Measurements from ENCODE around the gene VAT1L.

VAT1L gene

GRCh38 chr16:77834635-77835540 lies 46.5 kb downstream of the VAT1L start:
- no peak overlapping the region for H3K4me3 ChIP-seq (ENCODE audit: low read depth, low read length)
- peaks cover 6% of the 10 kb centered on the region for H3K4me1 ChIP-seq (ENCODE audit: control insufficient read depth, insufficient read depth, low read length, unreplicated experiment)
- no peaks in the 10 kb centered on the region for H3K36me3 ChIP-seq (ENCODE audit: insufficient read depth, low read length)
- H3K79me2 ChIP-seq (ENCODE audit: control insufficient read depth, insufficient read depth, low read length, unreplicated experiment) = no peaks in the 10 kb centered on the region
- H2AFZ ChIP-seq (ENCODE audit: low read length, unreplicated experiment) = no peak overlapping the region
- H3K27me3 ChIP-seq (ENCODE audit: insufficient read depth, low read length) = no peaks in the 10 kb centered on the region
- H3K27ac ChIP-seq (ENCODE audit: low read depth, low read length) = no peak overlapping the region

- H3K27ac ChIP-seq (ENCODE audit: low read depth, low read length) = no peak overlapping the region
- no peak overlapping the region for H2AFZ ChIP-seq (ENCODE audit: low read length, unreplicated experiment)
- no peaks in the 10 kb centered on the region for H3K36me3 ChIP-seq (ENCODE audit: insufficient read depth, low read length)
- H3K79me2 ChIP-seq (ENCODE audit: control insufficient read depth, insufficient read depth, low read length, unreplicated experiment) = no peaks in the 10 kb centered on the region
- H3K27me3 ChIP-seq (ENCODE audit: insufficient read depth, low read length) = 0 out of 2 replicates have a peak, but pooled peaks cover 5% of the 10 kb centered on the region
- peaks cover 6% of the 10 kb centered on the region for H3K4me1 ChIP-seq (ENCODE audit: control insufficient read depth, insufficient read depth, low read length, unreplicated experiment)
- no peak overlapping the region for H3K4me3 ChIP-seq (ENCODE audit: low read depth, low read length)
These were observed 48.4 kb downstream of the VAT1L start for GRCh38 chr16:77836801-77837200.

- no peaks in the 10 kb centered on the region for H3K36me3 ChIP-seq (ENCODE audit: insufficient read depth, low read length)
- H3K4me1 ChIP-seq (ENCODE audit: control insufficient read depth, insufficient read depth, low read length, unreplicated experiment) = peaks cover 6% of the 10 kb centered on the region
- H3K4me3 ChIP-seq (ENCODE audit: low read depth, low read length) = no peak overlapping the region
- H3K27ac ChIP-seq (ENCODE audit: low read depth, low read length) = no peak overlapping the region
- H3K27me3 ChIP-seq (ENCODE audit: insufficient read depth, low read length) = 0 out of 2 replicates have a peak, but pooled peaks cover 5% of the 10 kb centered on the region
- H2AFZ ChIP-seq (ENCODE audit: low read length, unreplicated experiment) = no peak overlapping the region
- no peaks in the 10 kb centered on the region for H3K79me2 ChIP-seq (ENCODE audit: control insufficient read depth, insufficient read depth, low read length, unreplicated experiment)
These were observed 50.4 kb downstream of the VAT1L start for GRCh38 chr16:77838597-77839255.

- H3K27ac ChIP-seq (ENCODE audit: low read depth, low read length) = no peak overlapping the region
These were observed 51.7 kb downstream of the VAT1L start for GRCh38 chr16:77840093-77840492.

GRCh38 chr16:77840673-77841501 lies 52.5 kb downstream of the VAT1L start:
- Histone ChIP-seq H3K79me2 (ENCODE audit: control insufficient read depth, insufficient read depth, low read length, unreplicated experiment) (no peaks in the 10 kb centered on the region), H3K27me3 (ENCODE audit: insufficient read depth, low read length) (0 out of 2 replicates have a peak, but pooled peaks cover 5% of the 10 kb centered on the region), H3K4me3 (ENCODE audit: low read depth, low read length) (no peak overlapping the region), H3K4me1 (ENCODE audit: control insufficient read depth, insufficient read depth, low read length, unreplicated experiment) (no peaks in the 10 kb centered on the region), H2AFZ (ENCODE audit: low read length, unreplicated experiment) (no peak overlapping the region), H3K27ac (ENCODE audit: low read depth, low read length) (no peak overlapping the region), H3K36me3 (ENCODE audit: insufficient read depth, low read length) (no peaks in the 10 kb centered on the region)

More at GRCh38 chr16:77840093-77840492, 51.7 kb downstream of the VAT1L start:
- Histone ChIP-seq H3K4me3 (ENCODE audit: low read depth, low read length) (no peak overlapping the region), H2AFZ (ENCODE audit: low read length, unreplicated experiment) (no peak overlapping the region), H3K4me1 (ENCODE audit: control insufficient read depth, insufficient read depth, low read length, unreplicated experiment) (no peaks in the 10 kb centered on the region), H3K36me3 (ENCODE audit: insufficient read depth, low read length) (no peaks in the 10 kb centered on the region), H3K79me2 (ENCODE audit: control insufficient read depth, insufficient read depth, low read length, unreplicated experiment) (no peaks in the 10 kb centered on the region), H3K27me3 (ENCODE audit: insufficient read depth, low read length) (0 out of 2 replicates have a peak, but pooled peaks cover 5% of the 10 kb centered on the region)

- Histone ChIP-seq H3K27me3 (ENCODE audit: insufficient read depth, low read length) (0 out of 2 replicates have a peak, but pooled peaks cover 5% of the 10 kb centered on the region), H3K36me3 (ENCODE audit: insufficient read depth, low read length) (no peaks in the 10 kb centered on the region)
These were observed 53.1 kb downstream of the VAT1L start for GRCh38 chr16:77841502-77841763.

GRCh38 chr16:77842468-77842867 lies 54.1 kb downstream of the VAT1L start:
- Histone ChIP-seq H3K36me3 (ENCODE audit: insufficient read depth, low read length) (no peaks in the 10 kb centered on the region), H3K4me3 (ENCODE audit: low read depth, low read length) (no peak overlapping the region), H3K79me2 (ENCODE audit: control insufficient read depth, insufficient read depth, low read length, unreplicated experiment) (no peaks in the 10 kb centered on the region), H3K27me3 (ENCODE audit: insufficient read depth, low read length) (0 out of 2 replicates have a peak, but pooled peaks cover 5% of the 10 kb centered on the region), H2AFZ (ENCODE audit: low read length, unreplicated experiment) (no peak overlapping the region), H3K27ac (ENCODE audit: low read depth, low read length) (no peak overlapping the region), H3K4me1 (ENCODE audit: control insufficient read depth, insufficient read depth, low read length, unreplicated experiment) (no peaks in the 10 kb centered on the region)

More at GRCh38 chr16:77841502-77841763, 53.1 kb downstream of the VAT1L start:
- Histone ChIP-seq H3K4me3 (ENCODE audit: low read depth, low read length) (no peak overlapping the region), H2AFZ (ENCODE audit: low read length, unreplicated experiment) (no peak overlapping the region), H3K79me2 (ENCODE audit: control insufficient read depth, insufficient read depth, low read length, unreplicated experiment) (no peaks in the 10 kb centered on the region), H3K27ac (ENCODE audit: low read depth, low read length) (no peak overlapping the region), H3K4me1 (ENCODE audit: control insufficient read depth, insufficient read depth, low read length, unreplicated experiment) (no peaks in the 10 kb centered on the region)

- Histone ChIP-seq H3K36me3 (ENCODE audit: insufficient read depth, low read length) (no peaks in the 10 kb centered on the region), H2AFZ (ENCODE audit: low read length, unreplicated experiment) (no peak overlapping the region)
These were observed 55.0 kb downstream of the VAT1L start for GRCh38 chr16:77843405-77843804.

GRCh38 chr16:77844801-77845200 lies 56.4 kb downstream of the VAT1L start:
- Histone ChIP-seq H3K79me2 (ENCODE audit: control insufficient read depth, insufficient read depth, low read length, unreplicated experiment) (no peaks in the 10 kb centered on the region), H3K36me3 (ENCODE audit: insufficient read depth, low read length) (no peaks in the 10 kb centered on the region), H2AFZ (ENCODE audit: low read length, unreplicated experiment) (no peak overlapping the region), H3K4me3 (ENCODE audit: low read depth, low read length) (no peak overlapping the region), H3K4me1 (ENCODE audit: control insufficient read depth, insufficient read depth, low read length, unreplicated experiment) (no peaks in the 10 kb centered on the region), H3K27me3 (ENCODE audit: insufficient read depth, low read length) (0 out of 2 replicates have a peak, but pooled peaks cover 5% of the 10 kb centered on the region), H3K27ac (ENCODE audit: low read depth, low read length) (no peak overlapping the region)

More at GRCh38 chr16:77843405-77843804, 55.0 kb downstream of the VAT1L start:
- Histone ChIP-seq H3K27me3 (ENCODE audit: insufficient read depth, low read length) (0 out of 2 replicates have a peak, but pooled peaks cover 5% of the 10 kb centered on the region), H3K4me3 (ENCODE audit: low read depth, low read length) (no peak overlapping the region), H3K27ac (ENCODE audit: low read depth, low read length) (no peak overlapping the region), H3K79me2 (ENCODE audit: control insufficient read depth, insufficient read depth, low read length, unreplicated experiment) (no peaks in the 10 kb centered on the region), H3K4me1 (ENCODE audit: control insufficient read depth, insufficient read depth, low read length, unreplicated experiment) (no peaks in the 10 kb centered on the region)

- Histone ChIP-seq H3K36me3 (ENCODE audit: insufficient read depth, low read length) (no peaks in the 10 kb centered on the region), H3K4me3 (ENCODE audit: low read depth, low read length) (no peak overlapping the region), H3K79me2 (ENCODE audit: control insufficient read depth, insufficient read depth, low read length, unreplicated experiment) (no peaks in the 10 kb centered on the region), H3K27me3 (ENCODE audit: insufficient read depth, low read length) (no peaks in the 10 kb centered on the region), H3K27ac (ENCODE audit: low read depth, low read length) (no peak overlapping the region), H2AFZ (ENCODE audit: low read length, unreplicated experiment) (no peak overlapping the region), H3K4me1 (ENCODE audit: control insufficient read depth, insufficient read depth, low read length, unreplicated experiment) (no peaks in the 10 kb centered on the region)
These were observed 61.4 kb downstream of the VAT1L start for GRCh38 chr16:77849646-77850258.
